RCC 7860 (cell line): ENCODE measurements around the gene VSIG10L.

Experiments used
- DNase-seq: peaks from one replicate; pipeline ENCODE4 v3.0.0-alpha.2; 2015; ENCODE audit warnings: low spot score
- FAIRE-seq: peaks from 2 replicates; lab custom pipeline; 2012; peaks lifted over from hg19 to GRCh38; lab: Jason Lieb, UNC

Gene VSIG10L

GRCh38 chr19:51319649-51320279, 22.2 kb downstream of the VSIG10L start:
- DNase-seq = no peak
- FAIRE-seq = no peak

DNA sequence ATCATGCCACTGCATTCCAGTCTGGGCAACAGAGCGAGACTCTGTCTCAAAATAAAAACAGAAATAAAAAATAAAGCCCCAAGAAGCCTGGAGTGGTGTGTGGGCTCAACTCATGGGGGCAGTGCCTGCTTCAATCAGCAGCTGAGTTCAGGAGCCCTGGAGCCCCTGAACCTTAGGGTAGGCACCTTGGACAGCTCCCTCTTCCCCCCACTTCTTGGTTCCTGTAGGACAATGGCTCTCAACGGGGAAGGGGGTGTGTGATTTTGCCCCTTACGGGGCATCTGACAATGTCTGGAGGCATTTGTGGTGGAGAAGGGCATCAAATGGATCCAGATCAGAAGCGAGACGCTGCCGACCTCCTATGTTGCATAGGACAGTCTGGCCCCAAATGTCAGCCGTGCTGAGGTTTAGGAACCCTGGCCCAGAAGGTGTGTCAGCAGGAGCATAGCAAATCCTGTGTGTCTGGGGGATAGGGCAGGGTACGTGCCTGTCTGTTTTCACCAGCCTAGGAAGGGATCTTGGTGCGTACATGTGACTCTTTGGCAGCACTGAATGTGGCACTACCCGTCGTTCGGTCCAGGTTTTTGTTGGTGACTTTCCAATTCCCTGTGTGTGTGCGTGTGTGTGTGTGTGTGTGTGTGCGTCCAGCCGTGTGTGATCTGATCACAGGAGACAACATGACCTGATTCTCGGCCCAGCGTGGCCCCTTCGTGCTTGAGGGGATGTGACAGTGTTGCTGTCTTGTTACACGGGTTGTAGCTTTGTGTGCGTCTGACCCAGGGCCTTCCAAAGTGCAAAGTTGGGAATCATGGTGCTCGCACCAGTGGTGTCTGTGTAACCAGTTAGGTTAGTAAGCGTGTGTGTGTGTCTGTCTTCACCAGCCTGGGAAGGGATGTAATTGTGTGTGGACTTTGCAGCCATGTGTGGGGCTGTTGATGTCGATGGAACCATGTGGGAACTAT, 23.0 kb downstream of the VSIG10L start:
- FAIRE-seq = no peak
- DNase-seq = no peak

- no peak for FAIRE-seq
- DNase-seq = no peak
These were observed 24.0 kb downstream of the VSIG10L start for GRCh38 chr19:51317968-51318367.

- DNase-seq (no peak), FAIRE-seq (no peak)
These were observed 24.6 kb downstream of the VSIG10L start for GRCh38 chr19:51317376-51317775.

DNA sequence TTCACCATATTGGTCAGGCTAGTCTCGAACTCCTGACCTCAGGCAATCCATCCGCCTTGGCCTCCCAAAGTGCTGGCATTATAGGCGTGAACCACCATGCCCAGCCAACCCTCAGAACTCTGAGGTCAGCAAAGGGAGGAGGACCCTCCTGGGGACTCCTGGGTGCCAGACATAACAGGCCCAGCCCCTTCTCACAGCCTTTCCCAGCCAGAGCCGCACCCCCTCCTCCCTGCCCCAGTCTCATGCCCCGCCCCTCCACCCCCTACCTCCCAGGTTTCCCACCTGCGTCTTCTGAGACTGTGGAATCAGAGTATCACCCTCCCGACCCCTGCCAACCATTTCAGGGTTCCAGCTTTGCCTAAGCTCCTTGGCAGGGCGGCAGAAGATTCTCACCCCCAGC, 25.3 kb downstream of the VSIG10L start:
- FAIRE-seq (no peak), DNase-seq (no peak)

DNA sequence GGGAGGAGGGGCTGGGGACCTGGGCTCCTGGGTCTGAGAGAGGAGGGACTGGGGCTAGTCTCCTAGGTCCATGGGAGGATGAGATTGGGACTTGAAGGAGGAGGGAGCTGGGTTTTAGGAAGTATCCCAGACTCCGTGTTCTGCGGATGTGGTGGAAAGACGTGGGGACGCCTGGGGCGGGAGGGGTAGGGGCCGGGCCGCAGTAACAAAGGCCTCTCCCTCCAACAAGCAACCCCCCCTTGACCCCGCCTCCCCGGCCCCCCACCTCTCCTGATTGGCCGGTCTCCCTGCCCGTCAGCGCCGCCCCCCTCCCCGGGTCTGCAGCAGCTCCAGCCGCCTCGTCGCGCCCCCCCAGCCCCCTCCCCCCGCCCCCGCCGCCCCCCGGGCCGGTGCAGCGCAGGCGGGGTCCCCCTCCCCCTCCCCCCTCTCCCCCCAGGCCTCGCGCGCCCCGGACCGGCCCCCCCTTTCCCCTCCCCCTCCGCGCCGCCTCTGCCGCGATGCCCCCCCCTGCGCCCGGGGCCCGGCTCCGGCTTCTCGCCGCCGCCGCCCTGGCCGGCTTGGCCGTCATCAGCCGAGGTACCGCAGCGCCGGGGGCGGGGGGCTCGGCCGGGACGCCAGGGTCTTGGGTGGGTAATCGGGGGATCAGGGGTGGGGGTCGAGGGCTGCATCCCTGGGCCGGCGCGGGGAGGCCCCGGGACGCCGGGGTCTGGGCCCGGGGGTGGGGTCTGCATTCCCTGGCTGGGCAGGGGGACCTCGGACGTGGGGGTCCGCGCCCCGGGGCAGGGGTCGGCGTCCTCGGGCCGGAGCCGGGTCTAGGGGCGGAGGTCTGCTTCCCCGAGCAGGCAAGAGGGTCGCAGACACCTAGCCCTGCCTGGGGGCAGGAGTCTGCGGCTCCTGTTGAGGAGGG, 30.3 kb downstream of the VSIG10L start, which contains the start of gene IGLON5:
Gene IGLON5, plus strand, starts transcription at position 294 of the 907 bp plus-strand sequence. Its CDS starts 204 bp downstream, at position 498.
- FAIRE-seq = no peak
- no peak for DNase-seq

DNA sequence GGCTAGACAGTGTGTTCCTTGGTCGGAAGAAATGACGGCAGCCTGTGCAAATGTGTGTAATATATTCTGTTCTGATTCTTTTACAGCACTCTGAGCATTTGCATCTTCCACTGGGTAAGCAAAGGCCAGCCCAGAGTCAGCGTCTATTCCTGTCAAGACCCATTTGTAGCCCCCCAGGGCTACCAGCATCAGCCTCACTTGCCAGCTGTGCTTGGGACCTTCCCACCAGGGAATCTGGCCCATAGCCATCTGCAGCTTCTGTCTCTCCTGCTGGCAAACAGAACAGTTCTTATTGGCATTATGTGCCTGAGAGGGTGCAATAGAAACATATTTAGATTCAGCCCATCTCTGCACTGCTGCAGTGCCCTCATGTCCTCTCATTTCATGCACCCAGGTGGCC, 36.5 kb downstream of the VSIG10L start:
- FAIRE-seq (no peak), DNase-seq (no peak)

DNA sequence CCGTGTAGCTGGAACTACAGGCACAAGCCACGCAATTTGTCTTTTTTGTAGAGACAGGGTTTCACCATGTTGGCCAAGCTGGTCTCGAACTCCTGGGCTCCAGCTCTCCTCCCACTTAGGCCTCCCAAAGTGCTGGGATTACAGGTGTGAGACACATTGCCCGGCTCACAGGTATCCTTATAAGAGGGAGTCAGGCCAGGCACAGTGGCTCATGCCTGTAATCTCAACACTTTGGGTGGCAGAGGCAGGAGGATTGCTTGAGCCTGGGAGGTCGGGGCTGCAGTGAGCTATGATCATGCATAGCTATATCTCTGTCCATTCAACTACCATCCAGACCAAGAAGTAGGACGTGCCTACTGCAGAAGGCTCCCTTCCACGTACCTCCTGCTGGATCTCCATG, 40.7 kb downstream of the VSIG10L start:
- DNase-seq (no peak), FAIRE-seq (no peak)

DNA sequence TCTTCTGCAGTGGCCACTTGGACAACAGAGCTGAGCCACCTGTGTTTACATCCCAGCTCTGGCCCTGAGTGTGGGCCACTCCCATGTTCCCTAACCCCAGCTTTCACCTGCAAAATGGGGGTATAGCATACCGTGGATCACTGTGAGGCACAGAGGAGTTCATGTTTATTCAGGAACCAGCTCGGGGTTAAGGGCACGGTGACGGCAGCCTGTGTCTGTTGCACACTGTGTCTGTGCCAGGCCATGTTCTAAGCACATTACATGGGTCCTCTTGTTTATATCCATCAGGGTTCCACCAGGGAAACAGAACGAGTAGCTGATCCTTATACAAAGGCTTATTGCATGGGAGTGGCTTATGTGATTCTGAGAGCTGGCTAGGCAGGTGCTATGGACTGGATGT, 44.5 kb downstream of the VSIG10L start:
- DNase-seq (no peak), FAIRE-seq (no peak)

- FAIRE-seq (no peak), DNase-seq (no peak)
These were observed 45.4 kb downstream of the VSIG10L start for GRCh38 chr19:51296336-51297093.

- FAIRE-seq (no peak), DNase-seq (no peak)
These were observed 46.4 kb downstream of the VSIG10L start for GRCh38 chr19:51295382-51296126.

GRCh38 chr19:51294977-51295375, 47.0 kb downstream of the VSIG10L start:
- DNase-seq (no peak), FAIRE-seq (no peak)

GRCh38 chr19:51294211-51294976, 47.5 kb downstream of the VSIG10L start:
- peak; percentile 30 for DNase-seq

DNA sequence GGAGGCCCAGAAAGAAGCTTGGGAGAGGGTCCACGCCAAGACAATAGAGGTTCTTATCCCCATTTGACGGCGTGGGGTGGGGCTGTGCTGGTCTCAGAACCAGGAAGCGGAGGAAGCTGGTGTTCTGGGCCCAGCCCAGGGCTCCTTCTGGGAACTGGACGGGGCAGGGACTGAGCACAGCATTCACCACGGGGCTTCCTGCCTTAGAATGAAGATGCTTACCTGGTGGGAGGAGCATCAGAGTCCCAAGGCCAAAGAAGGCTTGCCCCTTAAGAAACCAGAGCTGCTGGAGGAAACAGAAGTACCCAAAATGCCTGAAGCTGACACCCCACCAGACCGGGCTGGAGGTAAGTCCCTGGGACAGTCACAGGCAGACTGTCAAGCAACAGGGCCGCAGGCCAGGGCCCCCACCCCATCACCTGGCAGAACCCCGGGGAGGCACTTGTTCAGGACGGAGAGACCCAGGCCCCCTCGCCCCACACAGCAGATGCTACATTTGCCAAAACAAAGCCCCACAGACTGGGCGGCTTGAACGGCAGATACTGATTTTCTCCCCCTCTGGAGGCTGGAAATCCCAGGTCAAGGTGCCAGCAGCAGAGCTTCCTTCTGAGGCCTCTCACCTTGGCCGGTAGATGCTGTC, 48.2 kb downstream of the VSIG10L start:
- DNase-seq (no peak), FAIRE-seq (no peak)

More at GRCh38 chr19:51294211-51294976, 47.5 kb downstream of the VSIG10L start:
- no peak for FAIRE-seq

DNA sequence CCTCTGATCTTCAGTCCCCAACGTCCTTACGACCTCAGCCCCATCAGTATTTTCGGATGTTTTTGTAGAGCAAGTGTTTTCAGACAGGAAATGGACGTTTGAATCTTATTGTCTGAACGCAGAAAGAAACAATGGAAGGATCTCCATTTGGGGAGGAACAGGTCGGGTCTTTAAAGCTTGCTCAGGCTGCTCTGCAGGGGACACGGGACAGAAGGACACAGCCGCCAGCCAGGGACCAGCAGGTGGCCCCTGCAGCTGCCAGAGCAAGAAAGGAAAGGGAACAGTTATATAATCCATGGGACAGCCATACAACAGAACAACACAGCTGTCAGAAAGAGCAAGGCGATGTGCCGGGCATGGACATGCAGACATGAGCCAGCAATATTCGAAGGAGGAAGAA, 49.0 kb downstream of the VSIG10L start:
- FAIRE-seq (no peak), DNase-seq (no peak)

DNA sequence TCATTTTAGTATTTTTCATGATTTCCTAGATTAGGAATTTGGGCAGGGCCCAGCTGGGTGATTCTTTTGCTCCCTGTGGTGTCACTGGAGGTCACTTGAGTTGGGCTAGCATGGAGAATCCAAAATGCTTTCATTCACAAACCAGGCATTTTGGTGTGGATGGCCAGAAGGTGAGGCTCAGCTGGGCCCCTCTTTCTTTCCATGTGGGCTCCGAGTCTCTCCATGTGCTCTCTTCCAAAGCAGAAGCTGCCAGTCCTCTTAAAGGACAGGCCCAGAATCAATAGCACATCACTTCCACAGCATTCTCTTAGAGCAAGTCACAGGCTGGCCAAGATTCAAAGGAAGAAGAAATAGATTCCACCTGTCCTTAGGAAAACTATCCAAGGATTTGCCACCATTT, 52.3 kb downstream of the VSIG10L start:
- no peak for FAIRE-seq
- no peak for DNase-seq

DNA sequence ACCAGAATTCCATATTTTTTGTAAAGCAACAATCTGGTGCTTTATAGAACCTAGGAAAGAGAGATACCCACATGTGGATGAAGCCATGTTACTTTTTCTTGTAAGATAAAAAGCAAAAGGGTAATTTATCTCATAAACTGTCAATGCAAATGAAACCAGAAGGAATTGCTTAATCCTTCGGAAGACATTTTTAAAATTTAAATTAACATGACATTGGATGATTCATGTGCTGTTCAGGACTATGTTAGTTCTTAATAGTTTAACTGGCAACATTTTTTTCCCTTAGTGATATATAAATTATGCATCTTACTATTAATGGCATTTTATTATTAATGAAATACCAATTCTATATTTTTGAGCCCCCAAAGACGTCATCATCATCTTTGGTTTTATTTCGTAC, 56.3 kb downstream of the VSIG10L start:
- FAIRE-seq = no peak
- no peak for DNase-seq

DNA sequence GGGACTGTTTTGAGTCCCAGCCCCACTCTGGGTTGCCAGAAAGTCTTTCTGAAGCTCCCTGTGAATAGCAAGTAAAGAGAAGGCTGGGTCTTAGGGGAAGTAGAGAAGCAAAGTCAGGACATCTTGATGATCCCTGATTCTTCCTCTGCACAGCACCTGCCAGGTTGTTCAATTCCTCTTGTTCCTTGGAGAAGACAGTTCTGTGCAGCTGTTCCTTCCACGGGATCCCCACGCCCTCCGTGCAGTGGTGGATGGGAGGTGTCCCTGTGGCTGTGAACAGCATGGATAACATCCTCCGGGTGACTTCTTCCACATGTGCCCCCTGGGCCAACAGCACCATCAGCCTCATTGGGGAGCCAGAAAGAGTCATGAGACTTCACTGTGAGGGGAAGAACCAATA, 59.6 kb downstream of the VSIG10L start:
- FAIRE-seq = no peak
- no peak for DNase-seq
